B cell (primary cell): ENCODE data around the gene ATXN2.

Experiments used
- EZH2 ChIP-seq: IDR thresholded peaks from 2 replicates; pipeline ENCODE4 v1.6.1; 2012; ENCODE audit warnings: borderline replicate concordance, low read depth, mild to moderate bottlenecking, moderate library complexity, low read length; ENCODE audit not compliant: insufficient read depth, poor library complexity, severe bottlenecking
- TF ChIP-seq, protein P1 (sequence below): fragments of 200-600 bp; IDR thresholded peaks from one replicate; pipeline ENCODE4 v1.8.0; 2022; ENCODE audit warnings: antibody characterized with exemption, mild to moderate bottlenecking

- TF ChIP-seq, protein P1, sequence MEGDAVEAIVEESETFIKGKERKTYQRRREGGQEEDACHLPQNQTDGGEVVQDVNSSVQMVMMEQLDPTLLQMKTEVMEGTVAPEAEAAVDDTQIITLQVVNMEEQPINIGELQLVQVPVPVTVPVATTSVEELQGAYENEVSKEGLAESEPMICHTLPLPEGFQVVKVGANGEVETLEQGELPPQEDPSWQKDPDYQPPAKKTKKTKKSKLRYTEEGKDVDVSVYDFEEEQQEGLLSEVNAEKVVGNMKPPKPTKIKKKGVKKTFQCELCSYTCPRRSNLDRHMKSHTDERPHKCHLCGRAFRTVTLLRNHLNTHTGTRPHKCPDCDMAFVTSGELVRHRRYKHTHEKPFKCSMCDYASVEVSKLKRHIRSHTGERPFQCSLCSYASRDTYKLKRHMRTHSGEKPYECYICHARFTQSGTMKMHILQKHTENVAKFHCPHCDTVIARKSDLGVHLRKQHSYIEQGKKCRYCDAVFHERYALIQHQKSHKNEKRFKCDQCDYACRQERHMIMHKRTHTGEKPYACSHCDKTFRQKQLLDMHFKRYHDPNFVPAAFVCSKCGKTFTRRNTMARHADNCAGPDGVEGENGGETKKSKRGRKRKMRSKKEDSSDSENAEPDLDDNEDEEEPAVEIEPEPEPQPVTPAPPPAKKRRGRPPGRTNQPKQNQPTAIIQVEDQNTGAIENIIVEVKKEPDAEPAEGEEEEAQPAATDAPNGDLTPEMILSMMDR, result no peak
- no peak for TF ChIP-seq EZH2
Measured at GRCh38 chr12:111437816-111438454, 161.2 kb downstream of the ATXN2 start.
